Kidney tubule cell (primary cell): Measurements from ENCODE around the gene MCUR1.
A peak's percentile ranks its signal among the peaks of the same experiment; 100 is the strongest.
"Not testable (repeated sequence)": the region's sequence is repeated elsewhere in the genome, so short reads cannot be mapped to it uniquely, and the experiment has no call there.

Experiments
- DNase-seq: peaks from one replicate; pipeline ENCODE4 v3.0.0-alpha.2; 2018; ENCODE audit warnings: low spot score

Gene MCUR1, protein sequence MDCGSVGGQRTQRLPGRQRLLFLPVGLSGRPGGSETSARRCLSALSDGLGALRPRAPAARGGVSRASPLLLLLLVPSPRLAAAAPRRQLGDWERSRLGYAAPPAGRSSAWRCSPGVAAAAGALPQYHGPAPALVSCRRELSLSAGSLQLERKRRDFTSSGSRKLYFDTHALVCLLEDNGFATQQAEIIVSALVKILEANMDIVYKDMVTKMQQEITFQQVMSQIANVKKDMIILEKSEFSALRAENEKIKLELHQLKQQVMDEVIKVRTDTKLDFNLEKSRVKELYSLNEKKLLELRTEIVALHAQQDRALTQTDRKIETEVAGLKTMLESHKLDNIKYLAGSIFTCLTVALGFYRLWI

DNA sequence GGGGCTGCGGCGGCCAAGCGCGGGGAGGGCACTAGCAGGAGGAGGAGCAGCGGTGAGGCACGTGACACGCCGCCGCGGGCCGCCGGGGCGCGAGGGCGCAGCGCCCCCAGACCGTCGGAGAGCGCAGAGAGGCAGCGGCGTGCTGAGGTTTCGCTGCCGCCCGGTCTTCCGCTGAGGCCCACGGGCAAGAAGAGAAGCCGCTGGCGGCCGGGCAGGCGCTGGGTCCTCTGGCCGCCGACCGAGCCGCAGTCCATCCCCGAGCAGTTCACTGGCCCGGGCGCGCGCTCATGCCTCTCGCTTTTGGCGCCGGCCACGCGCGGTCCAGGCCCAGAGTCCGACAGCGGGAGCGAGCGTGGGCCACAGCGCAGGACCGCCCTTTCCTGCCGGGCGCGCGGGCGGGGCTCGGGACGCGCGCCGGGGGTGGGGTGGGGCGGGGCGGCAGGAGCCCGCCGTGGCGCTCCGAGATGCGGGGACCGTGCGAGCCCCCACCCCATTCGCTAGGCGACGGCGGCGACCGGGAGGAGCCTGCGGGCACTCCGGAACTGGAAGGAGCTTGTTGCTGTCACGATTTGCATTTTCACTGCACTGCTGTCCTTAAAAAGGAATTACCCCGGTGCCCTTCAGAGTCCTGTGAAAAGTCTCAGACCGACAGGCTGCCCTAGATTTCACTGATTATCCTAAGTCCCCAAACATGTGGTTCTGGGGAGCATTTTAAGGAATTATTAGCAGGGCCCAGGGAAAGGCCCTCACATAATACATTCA, at the start of gene MCUR1:
TSS of gene MCUR1 (minus strand) at position 382 of the 762 bp plus-strand sequence. CDS start at position 254, 128 bp downstream.
- peak; percentile 88 for DNase-seq

DNA sequence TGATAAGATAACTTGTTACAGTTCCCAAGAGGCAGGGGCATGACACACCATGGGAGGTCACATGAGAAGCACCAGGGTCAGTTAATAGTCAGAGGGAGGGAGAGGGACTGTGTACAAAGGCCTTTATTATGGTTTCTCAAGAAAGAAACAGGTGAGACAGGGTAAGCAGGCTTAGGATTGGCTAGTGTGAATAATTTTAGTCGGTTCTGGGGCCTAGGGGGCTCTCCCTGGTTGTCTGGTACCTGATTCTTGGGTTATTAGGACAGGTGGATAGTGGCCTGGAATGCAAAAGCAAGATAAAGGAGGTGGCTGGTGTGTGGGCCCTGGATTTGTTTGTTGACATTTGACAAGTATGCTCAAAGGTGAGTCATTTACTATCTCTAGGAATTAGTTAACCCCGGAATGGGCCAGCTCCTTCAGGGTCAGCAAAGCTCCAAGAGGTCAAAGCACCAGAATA, 49.4 kb upstream of the MCUR1 start:
- DNase-seq: peak; percentile 55

DNA sequence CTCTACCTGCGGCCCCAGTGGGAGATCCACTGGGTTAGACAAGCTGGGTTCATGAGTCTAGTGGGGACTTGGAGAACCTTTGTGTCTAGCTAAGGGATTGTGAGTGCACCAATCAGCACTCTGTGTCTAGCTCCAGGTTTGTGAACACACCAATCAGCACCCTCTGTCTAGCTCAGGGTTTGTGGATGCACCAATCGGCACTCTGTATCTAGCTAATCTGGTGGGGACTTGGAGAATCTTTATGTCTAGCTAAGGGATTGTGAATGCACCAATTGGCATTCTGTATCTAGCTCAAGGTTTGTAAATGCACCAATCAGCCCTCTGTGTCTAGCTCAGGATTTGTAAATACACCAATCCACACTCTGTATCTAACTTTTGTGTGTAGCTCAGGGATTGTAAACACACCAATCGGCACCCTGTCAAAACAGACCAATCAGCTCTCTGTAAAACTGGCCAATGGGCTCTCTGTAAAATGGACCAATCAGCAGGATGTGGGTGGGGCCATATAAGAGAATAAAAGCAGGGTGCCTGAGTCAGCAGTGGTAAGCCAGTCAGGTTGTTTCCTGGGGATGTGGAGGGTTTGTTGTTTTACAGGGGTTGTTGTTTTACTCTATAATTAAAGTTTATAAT, 46.3 kb upstream of the MCUR1 start:
- peak; percentile 26 for DNase-seq

DNA sequence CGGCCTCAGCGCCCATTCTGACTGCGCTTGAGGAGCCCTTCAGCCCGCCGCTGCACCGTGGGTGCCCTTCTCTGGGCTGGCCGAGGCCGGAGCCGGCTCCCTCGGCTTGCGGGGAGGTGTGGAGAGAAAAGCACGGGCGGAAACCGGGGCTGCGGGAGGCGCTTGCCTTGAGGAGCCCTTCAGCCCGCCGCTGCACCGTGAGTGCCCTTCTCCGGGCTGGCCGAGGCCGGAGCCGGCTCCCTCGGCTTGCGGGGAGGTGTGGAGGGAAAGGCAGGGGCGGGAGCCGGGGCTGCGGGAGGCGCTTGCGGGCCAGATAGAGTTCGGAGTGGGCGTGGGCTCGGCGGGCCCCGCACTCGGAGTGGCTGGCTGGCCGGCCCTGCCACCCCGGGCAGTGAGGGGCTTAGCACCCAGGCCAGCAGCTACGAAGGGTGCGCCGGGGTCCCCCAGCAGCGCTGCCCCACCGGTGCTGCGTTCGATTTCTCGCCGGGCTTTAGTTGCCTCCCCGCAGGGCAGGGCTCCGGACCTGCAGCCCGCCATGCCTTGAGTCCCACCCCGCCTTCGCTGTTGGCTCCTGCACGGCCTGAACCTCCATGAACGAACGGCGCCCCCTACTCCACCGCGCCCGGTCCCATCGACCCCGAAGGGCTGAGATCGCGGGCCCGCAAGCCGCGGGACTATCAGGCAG, 45.7 kb upstream of the MCUR1 start:
- DNase-seq: no peak

DNA sequence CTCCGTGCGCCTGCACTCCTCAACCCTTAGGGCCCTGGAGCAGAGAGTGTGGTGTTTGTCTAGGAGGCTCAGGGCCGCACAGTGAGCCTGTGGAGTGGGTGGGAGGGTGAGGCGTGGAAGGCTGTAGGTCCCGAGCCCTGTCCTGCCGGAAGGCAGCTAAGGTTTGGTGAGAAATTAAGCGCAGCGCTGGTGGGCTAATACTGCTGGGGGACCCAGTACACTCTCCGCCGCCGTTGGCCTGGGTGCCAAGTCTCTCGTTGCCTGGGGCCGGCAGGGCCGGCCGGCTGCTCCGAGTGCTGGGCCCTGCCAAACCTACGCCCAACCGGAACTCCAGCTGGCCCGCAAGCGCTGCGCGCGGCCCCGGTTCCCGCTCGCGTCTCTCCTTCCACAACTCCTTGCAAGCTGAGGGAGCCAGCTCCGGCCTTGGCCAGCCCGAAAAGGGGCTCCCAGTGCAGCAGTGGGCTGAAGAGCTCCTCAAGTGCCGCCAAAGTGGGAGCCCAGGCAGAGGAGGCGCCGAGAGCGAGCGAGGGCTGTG, 40.4 kb upstream of the MCUR1 start:
- DNase-seq: no peak

DNA sequence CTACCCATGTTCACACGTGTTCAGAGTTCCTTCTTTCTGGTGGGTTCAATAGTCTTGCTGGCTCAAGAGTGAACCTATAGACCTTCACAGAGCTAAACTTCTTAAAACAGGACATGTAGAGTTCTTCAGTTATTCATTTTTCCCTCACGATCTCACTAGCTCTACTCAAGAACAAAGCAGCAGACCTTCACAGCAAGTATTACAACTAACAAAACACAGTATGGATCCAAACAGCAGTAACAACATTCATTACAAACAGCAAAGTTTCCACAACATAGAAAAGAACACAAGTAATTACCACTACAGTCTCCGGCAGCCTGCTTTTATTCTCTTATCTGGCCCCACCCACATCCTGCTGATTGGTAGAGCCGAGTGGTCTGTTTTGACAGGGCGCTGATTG, 39.5 kb upstream of the MCUR1 start:
- DNase-seq: no peak

DNA sequence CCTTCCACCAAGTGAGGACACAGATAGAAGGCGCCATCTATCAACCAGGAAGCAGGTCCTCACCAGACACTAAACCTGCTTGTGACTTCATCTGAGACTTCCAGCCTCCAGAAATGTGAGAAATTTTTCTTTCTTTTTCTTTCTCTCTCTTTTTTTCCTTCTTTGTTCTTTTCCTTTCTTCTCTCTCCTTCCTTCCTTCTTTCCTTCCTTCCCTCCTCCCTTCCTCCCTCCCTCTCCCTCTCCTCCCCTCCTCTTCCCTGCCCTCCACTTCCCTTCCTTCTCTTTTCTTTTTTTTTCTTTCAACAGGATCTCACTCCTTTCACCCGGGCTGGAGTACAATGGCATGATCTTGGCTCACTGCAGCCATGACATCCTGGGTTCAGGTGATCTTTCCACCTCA, 37.4 kb upstream of the MCUR1 start:
- no peak for DNase-seq

DNA sequence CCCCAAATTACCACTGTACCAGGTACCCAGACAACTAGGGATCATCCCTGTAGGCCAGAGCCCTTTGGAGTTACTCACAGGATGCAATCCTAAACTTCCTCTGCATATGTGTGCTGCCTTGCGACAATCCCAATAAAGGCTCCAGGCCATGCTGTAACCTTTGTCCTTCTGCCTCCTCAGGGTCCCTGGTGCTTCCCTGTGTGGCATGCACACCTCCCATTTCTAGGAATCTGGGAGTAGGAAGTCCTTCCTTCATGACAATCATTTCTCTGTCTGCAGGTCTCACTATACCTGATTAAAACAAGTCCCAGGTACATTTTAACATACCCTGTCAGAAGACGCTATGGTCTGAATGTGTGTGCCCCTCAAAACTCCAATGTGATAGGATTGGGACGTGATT, 37.0 kb upstream of the MCUR1 start:
- no peak for DNase-seq

DNA sequence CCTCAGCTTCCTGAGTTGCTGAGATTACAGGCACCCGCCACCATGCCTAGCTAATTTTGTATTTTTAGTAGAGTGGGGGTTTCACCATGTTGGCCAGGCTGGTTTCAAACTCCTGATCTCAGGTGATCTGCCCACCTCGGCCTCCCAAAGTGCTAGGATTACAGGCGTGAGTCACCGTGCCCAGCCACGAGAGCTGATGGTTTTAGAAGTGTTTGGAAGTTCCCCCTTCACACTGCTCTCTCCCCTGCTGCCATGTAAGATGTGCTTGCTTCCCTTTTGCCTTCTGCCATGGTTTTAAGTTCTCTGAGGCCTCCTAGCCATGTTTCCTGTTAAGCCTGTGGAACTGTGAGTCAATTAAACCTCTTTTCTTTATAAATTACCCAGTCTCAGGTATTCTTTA, 36.3 kb upstream of the MCUR1 start:
- not testable (repeated sequence) for DNase-seq

DNA sequence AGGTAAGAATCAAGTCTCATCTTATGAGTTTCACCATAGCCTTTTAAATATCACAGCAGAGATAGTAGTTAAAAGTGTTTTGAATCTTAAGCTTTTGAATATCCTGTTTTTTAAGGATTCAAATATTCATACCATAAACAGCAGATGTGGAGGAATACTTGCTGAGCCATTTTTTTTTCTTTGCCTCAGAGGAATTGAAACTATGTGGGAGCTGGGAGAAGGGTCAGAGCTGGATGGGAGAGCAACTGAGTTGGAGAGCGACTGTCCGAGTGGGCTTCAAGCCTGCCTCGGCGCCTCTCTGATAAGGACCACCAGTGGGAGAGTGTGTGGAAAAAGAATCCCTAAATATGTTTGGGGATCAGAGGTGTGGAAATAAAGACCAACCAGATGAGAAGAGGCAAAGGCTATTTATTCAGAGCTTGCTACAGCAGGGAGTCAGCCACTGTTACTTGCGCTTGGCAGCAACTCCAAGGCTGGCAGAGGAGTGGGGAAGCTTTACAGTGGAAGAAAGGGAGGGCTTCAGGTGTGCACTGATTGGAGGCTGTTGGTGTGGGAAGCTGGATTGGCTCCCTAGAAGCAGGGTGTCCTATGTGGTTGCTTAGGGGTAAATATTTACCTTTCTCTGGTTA, 34.3 kb upstream of the MCUR1 start:
- no peak for DNase-seq

DNA sequence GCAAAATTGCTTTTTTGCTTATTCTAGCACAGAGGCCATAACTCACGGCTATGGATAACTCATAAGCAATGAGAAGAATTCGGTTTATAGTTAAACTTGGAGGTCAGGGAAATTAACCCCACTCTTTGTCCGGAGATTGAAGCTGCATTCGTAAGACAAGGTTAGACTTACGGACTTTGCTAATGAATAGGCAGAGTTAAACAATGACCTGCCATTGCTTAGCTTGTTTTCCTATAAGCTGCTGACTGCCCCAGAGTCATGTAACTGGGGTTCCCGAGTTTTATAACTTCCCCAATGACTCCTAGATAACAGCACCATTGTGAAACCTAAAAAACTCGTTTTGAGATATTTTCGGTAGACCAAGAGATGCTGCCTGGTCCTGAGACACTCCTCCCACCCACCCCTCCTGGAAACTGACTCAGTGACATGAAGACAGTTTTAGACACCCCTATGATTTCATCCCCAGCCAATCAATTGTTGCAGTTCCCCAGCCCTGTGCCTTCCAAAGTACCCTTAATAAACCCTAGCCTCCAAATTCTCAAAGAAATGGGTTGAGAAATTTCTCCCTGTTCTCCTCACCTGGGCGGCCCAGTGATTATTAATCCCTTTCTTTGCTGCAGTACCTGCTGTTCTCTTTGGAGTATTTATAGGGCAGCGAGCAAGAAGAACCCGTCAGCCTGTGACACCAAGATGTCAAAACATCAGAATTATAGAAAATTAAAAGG, 33.1 kb upstream of the MCUR1 start:
- peak; percentile 19 for DNase-seq

DNA sequence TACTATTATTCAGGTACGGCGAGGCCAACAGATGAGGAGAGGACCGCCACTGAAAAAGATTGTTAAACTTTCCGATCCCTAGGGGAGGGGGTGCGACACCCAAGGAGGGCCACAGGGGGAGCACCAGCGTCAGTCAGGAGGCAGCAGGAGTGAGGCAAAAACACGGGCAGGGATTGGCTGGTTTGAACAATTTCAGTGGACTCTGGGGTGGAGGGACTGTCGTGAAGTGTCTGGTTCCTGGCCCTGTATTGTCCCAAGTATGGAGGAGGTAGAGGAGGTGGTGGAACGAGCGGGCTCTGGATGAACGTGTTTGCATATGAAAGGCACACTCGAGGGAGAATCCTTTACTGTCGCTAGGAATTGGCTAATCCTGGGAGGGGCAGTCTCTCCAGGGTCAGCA, 32.5 kb upstream of the MCUR1 start:
- no peak for DNase-seq

DNA sequence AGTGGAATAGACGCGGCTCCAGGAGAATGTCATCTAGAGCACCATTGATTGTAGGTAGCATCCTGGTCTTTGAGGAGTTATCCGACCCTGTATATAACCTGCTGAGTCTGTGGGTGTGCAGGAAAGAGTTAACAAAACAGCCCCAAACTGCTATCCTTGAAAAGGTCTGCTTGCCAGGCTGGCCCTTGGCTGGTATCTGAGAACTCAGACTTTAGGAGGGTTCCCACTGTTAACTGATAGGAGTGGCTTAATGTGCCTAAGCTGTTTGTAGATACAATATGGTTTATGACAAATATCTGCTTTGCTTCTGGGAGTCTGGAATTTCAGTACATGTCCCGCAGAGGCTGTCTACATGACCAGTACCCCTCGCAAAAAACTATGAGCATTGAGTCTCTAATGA, 27.6 kb upstream of the MCUR1 start:
- no peak for DNase-seq

DNA sequence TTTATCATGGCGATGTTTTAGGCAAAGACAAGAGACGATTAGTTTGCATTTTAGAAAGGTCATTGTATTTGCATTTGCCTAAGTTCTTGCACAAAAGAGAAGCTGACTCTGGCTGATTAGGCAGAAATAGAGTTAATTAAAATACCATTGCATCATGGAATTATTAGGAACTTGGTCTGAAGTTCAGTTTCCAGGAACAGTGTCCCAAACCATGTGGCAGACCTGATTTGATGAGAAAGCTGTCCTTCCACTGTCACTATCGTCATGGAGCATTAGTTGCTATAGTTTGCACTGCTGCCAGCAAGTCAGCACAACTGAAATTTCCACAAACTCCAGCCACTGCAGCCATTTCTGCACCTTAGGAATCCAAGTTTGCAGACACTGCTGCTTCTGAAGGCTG, 24.3 kb upstream of the MCUR1 start:
- DNase-seq: no peak

DNA sequence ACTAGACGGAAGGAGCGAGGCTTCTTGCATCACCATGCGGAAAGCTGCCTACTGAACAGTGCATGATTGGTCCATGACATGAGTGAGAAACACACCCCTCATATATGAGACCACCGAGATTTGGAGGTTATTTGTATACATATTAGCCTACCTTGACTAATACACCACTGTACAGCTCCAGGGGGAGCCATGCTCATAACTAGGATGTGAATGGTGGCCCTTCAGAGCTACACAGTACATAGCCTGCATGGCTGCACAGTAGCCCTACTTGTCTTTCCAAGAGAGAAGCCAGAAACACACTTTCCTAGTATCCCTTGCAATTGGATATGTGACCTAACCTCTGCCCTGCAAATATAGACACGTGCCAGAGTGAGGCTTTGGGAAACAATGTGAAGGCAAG, 21.8 kb upstream of the MCUR1 start:
- DNase-seq: no peak

DNA sequence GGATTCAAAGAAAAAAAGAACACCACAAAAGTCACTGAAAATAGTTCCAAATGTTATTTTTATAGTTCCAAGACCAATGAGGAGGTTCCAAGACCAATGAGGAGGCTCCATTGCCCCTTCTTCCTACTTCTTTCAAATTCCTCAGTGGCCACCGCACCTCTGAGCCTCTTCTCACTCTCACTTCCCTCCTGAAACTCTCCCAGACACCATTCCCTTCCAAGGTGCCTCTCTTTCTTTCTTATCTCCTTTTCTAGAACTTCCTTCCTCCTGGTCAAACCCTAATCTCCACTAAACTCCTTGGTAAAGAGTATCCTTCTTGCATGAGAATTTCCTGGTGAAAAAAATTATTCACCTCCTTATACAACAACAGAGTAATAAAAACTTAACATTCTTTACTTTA, 20.4 kb upstream of the MCUR1 start:
- no peak for DNase-seq

DNA sequence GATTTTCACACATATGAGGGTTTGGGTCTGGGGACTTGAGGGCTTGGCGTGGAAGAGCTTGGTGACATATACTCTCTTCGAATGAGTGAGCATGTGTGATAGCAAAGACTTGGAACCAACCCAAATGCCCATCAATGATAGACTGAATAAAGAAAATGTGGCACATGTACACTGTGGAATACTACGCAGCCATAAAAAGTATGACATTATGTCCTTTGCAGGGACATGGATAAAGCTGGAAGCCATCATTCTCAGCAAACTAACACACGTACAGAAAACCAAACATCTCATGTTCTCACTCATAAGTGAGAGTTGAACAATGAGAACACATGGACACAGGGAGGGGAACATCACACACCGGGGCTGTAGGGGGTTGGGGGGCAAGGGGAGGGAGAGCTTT, 19.7 kb upstream of the MCUR1 start:
- DNase-seq: not testable (repeated sequence)

DNA sequence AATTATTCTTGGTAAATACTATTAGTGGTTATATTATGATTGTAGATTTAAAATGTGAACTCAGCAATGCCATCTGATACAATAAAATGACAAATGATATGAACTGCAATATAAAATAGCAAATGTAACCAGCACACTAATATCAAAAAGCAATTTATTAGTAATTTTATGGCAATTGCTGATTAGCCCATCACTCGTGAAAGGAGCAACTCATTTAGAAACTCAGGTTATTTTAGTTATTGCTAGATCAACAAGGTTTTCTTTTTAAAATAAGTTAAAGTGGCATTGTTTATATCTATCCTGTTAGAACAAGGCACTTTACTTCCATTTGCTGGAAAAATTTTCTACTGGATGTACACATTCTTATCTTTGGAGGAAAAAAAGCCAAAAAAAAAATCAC, 18.4 kb upstream of the MCUR1 start:
- DNase-seq: no peak

DNA sequence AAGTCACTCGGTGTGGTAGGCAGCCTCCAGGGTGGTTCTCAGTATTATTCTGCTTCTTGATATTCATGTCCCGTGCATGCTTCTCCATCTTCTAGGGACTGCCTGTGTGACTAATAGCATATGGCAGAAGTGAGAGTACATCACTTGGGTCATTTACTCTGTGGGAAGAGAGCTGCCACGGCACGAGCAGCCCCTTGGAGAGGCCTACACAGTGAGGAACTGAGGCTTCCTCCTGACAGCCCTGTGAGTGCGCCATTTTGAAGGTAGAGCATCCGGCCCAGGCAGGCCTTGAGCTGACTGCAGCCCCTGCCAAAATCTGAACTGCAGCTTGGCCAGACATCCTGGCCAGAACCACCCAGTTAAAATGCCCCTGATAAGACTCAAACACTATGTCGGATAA, 17.3 kb upstream of the MCUR1 start:
- no peak for DNase-seq

DNA sequence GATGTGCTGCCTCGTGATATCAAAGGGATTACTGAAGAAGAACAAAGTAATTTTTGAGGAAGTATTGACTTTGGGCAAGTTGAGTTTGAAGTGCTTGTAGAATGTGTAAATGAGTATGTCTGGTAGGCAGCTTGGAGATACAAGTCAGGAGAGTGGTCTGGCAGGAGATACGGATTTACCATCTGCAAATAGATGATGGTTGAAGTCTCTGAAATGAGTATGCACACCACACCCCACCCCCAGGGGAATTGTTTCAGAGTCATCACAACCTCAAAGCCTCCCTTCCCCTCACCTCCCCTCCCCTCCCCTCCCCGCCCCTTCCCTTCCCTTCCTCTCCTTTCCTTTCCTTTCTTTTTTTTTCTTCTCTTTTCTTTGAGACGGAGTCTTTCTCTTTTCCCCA, 16.4 kb upstream of the MCUR1 start:
- no peak for DNase-seq

DNA sequence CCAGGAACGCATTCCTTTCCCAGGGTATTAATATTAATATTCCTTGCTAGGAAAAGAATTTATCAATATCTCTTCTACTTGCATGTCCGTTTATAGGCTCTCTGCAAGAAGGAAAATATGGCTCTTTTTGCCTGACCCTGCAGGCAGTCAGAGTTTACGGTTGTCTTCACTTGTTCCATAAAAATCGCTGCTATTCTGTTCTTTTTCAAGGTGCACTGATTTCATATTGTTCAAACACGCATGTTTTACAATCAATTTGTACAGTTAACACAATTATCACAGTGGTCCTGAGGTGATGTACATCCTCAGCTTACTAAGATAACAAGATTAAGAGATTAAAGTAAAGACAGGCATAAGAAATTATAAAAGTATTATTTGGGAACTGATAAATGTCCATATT, 15.1 kb upstream of the MCUR1 start:
- DNase-seq: not testable (repeated sequence)
